Gastroesophageal sphincter (tissue), 4 donors: ENCODE measurements around the gene DNALI1. TPM values are rescaled to one million over a fixed set of nuclear protein-coding genes. Genes with fewer than 3 reads are reported as not detected.
"Not testable (repeated sequence)": the region's sequence is repeated elsewhere in the genome, so short reads cannot be mapped to it uniquely, and the experiment has no call there.

ENCODE experiments used
- ATAC-seq: fragments of 150-250 bp; one replicate; pipeline ENCODE4 v1.9.1; 2016; ENCODE audit warnings: mild to moderate bottlenecking, moderate library complexity
- H3K27ac ChIP-seq, 4 donors: fragments of 200-600 bp; sonication (generic) in 3 of 4; 1 replicate in 3 of 4; 2 replicates in 1 of 4; pipeline ENCODE4 v1.5.1; 2016 to 2019
- H3K27me3 ChIP-seq: fragments of 200-600 bp; sonication (generic); one replicate; pipeline ENCODE4 v1.5.1; 2019
- H3K36me3 ChIP-seq, 2 donors: fragments of 200-600 bp; sonication (generic); one replicate each; pipeline ENCODE4 v1.5.1; 2019; ENCODE audit warnings: control low read depth in 1 of 2
- H3K4me1 ChIP-seq, 3 donors: fragments of 200-600 bp; sonication (generic); 1 replicate in 2 of 3; 2 replicates in 1 of 3; pipeline ENCODE4 v1.5.1; 2016 to 2019; ENCODE audit warnings: control low read depth in 2 of 3
- H3K4me3 ChIP-seq, 2 donors: fragments of 200-600 bp; sonication (generic); one replicate each; pipeline ENCODE4 v1.5.1; 2019; ENCODE audit warnings: mild to moderate bottlenecking in 1 of 2, moderate library complexity in 1 of 2
- H3K9me3 ChIP-seq, 3 donors: fragments of 200-600 bp; sonication (generic); one replicate each; pipeline ENCODE4 v1.5.1; 2017 to 2019; ENCODE audit warnings: control low read depth in 2 of 3
- CTCF ChIP-seq, 4 experiments: fragments of 200-600 bp in 2 of 4; fragments of 450-650 bp in 2 of 4; sonication (generic) in 1 of 4; IDR thresholded peaks; one replicate each; pipeline ENCODE4 v1.5.1; 2017 to 2019; ENCODE audit warnings: antibody characterized with exemption in 4 of 4, mild to moderate bottlenecking in 2 of 4, moderate library complexity in 2 of 4
- EP300 ChIP-seq: sonication (generic); formaldehyde crosslinking; IDR thresholded peaks from one replicate; pipeline ENCODE4 v1.6.1; 2017; ENCODE audit warnings: antibody characterized with exemption, mild to moderate bottlenecking
- POLR2A ChIP-seq, 2 donors: fragments of 450-650 bp; IDR thresholded peaks; one replicate each; pipeline ENCODE4 v1.6.1; 2017; ENCODE audit warnings: antibody characterized with exemption in 2 of 2, mild to moderate bottlenecking in 2 of 2, moderate library complexity in 1 of 2
- POLR2AphosphoS5 ChIP-seq: sonication (generic); formaldehyde crosslinking; IDR thresholded peaks from one replicate; pipeline ENCODE4 v1.6.1; 2017; ENCODE audit warnings: antibody characterized with exemption
- WGBS, 2 donors: methylation state at CpG; one replicate each; pipeline ENCODE4 v1.1.5; 2018; ENCODE audit warnings: low coverage in 1 of 2; 5-methylcytosine and 5-hydroxymethylcytosine counted together
- total RNA-seq, 4 donors: library from RNA; depleted of rRNA; stranded (reverse); fragments of >200 nt; gene quantifications; one replicate each; pipeline ENCODE4 v1.1.0, GENCODE V29; 2016

Gene DNALI1
- total RNA-seq, 4 donors from 2014 or later: 10.2 to 15.7 (median 12.6) TPM

- ATAC-seq: no peak
- TF ChIP-seq CTCF (IDR thresholded peaks at IDR 0.05): no peak
- WGBS, 2 donors: 55 to 74% methylated on average over 13 to 18 of the region's 18 CpGs
- H3K4me3 ChIP-seq: peak overlapping the region; percentile 85 to 87
- peaks cover 0 to 19% of the 10 kb centered on the region in 2 donors for H3K36me3 ChIP-seq
- peak overlapping the region; percentile 80 to 99 (median 96) for H3K27ac ChIP-seq
- peaks cover 3% of the 10 kb centered on the region for H3K27me3 ChIP-seq
- peaks cover 0 to 30% (median 0%) of the 10 kb centered on the region in 3 donors for H3K4me1 ChIP-seq
- no peaks in the 10 kb centered on the region for H3K9me3 ChIP-seq
Observed at GRCh38 chr1:37515185-37516034, 41.3 kb upstream of the DNALI1 start.

- Histone ChIP-seq H3K27me3 (peaks cover 3% of the 10 kb centered on the region), H3K9me3 (no peaks in the 10 kb centered on the region), H3K27ac (no peak overlapping the region), H3K4me3 (no peak overlapping the region), H3K4me1 (peaks cover 0 to 18% (median 0%) of the 10 kb centered on the region in 3 donors), H3K36me3 (peaks cover 0 to 3% of the 10 kb centered on the region in 2 donors)
- 43 to 83% methylated on average over 1 of the region's 1 CpG for WGBS, 2 donors
- no peak for ATAC-seq
- no peak for TF ChIP-seq POLR2AphosphoS5
Observed at GRCh38 chr1:37517569-37517968, 39.2 kb upstream of the DNALI1 start.

GRCh38 chr1:37518241-37518640, 38.5 kb upstream of the DNALI1 start:
- ATAC-seq, H3K4me3 ChIP-seq, H3K9me3 ChIP-seq, H3K27ac ChIP-seq, H3K27me3 ChIP-seq, H3K36me3 ChIP-seq: not testable (repeated sequence)
- H3K4me1 ChIP-seq: peaks cover 0 to 11% (median 0%) of the 10 kb centered on the region in 3 donors
- WGBS, 2 donors: no CpG with 5 or more reads among the region's 31 CpGs

GRCh38 chr1:37518929-37519328, 37.8 kb upstream of the DNALI1 start:
- whole genome bisulfite sequencing, 2 donors: 52 to 100% methylated on average over 2 of the region's 15 CpGs
- not testable (repeated sequence) for H3K4me1 ChIP-seq, H3K9me3 ChIP-seq, H3K4me3 ChIP-seq, H3K27me3 ChIP-seq, H3K36me3 ChIP-seq, ATAC-seq, H3K27ac ChIP-seq

- Histone ChIP-seq H3K27me3 (peaks cover 3% of the 10 kb centered on the region), H3K4me3 (no peak overlapping the region), H3K36me3 (no peaks in the 10 kb centered on the region), H3K4me1 (peaks cover 0 to 5% (median 0%) of the 10 kb centered on the region in 3 donors), H3K9me3 (no peaks in the 10 kb centered on the region), H3K27ac (no peak overlapping the region)
- TF ChIP-seq POLR2A (IDR thresholded peaks at IDR 0.05): no peak
- TF ChIP-seq POLR2AphosphoS5: no peak
- no peak for TF ChIP-seq CTCF (IDR thresholded peaks at IDR 0.05)
- no peak for TF ChIP-seq EP300
- no peak for ATAC-seq
Observed at GRCh38 chr1:37519613-37520012, 37.1 kb upstream of the DNALI1 start.

GRCh38 chr1:37529888-37530287, 26.9 kb upstream of the DNALI1 start:
- 80 to 100% methylated on average over 1 of the region's 1 CpG for WGBS, 2 donors
- H3K9me3 ChIP-seq, H3K27me3 ChIP-seq, ATAC-seq, H3K4me3 ChIP-seq, H3K27ac ChIP-seq, H3K36me3 ChIP-seq: not testable (repeated sequence)
- peaks cover 0 to 16% (median 3%) of the 10 kb centered on the region in 3 donors for H3K4me1 ChIP-seq

- H3K27ac ChIP-seq: peak overlapping the region in 2 of 4 donors; percentile 19 to 70
- 87 to 90% methylated on average over 3 to 4 of the region's 4 CpGs for WGBS, 2 donors
- H3K36me3 ChIP-seq: peaks cover 3 to 25% of the 10 kb centered on the region in 2 donors
- not testable (repeated sequence) for H3K9me3 ChIP-seq, ATAC-seq, H3K4me3 ChIP-seq, H3K27me3 ChIP-seq
- peaks cover 0 to 16% (median 3%) of the 10 kb centered on the region in 3 donors for H3K4me1 ChIP-seq
Observed at GRCh38 chr1:37532418-37533156, 24.2 kb upstream of the DNALI1 start.
